ENCODE results near the gene GJA4.
A peak's percentile ranks its signal among the peaks of the same experiment; 100 is the strongest.
"Not testable (repeated sequence)": the region's sequence is repeated elsewhere in the genome, so short reads cannot be mapped to it uniquely, and the experiment has no call there.

The GJA4 gene

GRCh38 chr1:34792424-34792823 lies 375 bp upstream of the GJA4 start:
- DNase-seq = no peak

GRCh38 chr1:34794001-34794789 lies 1.4 kb downstream of the GJA4 start:
- no peak for DNase-seq

- no peak for DNase-seq
Measured at GRCh38 chr1:34794790-34795180, 2.0 kb downstream of the GJA4 start.

GRCh38 chr1:34795916-34796315 lies 3.1 kb downstream of the GJA4 start:
- DNase-seq = no peak

- peak; percentile 78 for DNase-seq
Measured at GRCh38 chr1:34796990-34797389, 4.2 kb downstream of the GJA4 start.

GRCh38 chr1:34800214-34800613 lies 7.4 kb downstream of the GJA4 start:
- no peak for DNase-seq

- no peak for DNase-seq
Measured at GRCh38 chr1:34803770-34804169, 11.0 kb downstream of the GJA4 start.

- DNase-seq = no peak
Measured at GRCh38 chr1:34806396-34806795, 13.6 kb downstream of the GJA4 start.

- no peak for DNase-seq
Measured at GRCh38 chr1:34808051-34808810, 15.4 kb downstream of the GJA4 start.

- DNase-seq = not testable (repeated sequence)
Measured at GRCh38 chr1:34810781-34811180, 18.0 kb downstream of the GJA4 start.

GRCh38 chr1:34816332-34816731 lies 23.5 kb downstream of the GJA4 start:
- DNase-seq = no peak

- no peak for DNase-seq
Measured at GRCh38 chr1:34816778-34817177, 24.0 kb downstream of the GJA4 start.

- not testable (repeated sequence) for DNase-seq
Measured at GRCh38 chr1:34818862-34819261, 26.1 kb downstream of the GJA4 start.

- DNase-seq = no peak
Measured at GRCh38 chr1:34822202-34822601, 29.4 kb downstream of the GJA4 start.

- DNase-seq = no peak
Measured at GRCh38 chr1:34824817-34825454, 32.1 kb downstream of the GJA4 start.

GRCh38 chr1:34825455-34826091 lies 32.8 kb downstream of the GJA4 start:
- no peak for DNase-seq

GRCh38 chr1:34827341-34827941 lies 34.6 kb downstream of the GJA4 start:
- DNase-seq = no peak

- no peak for DNase-seq
Measured at GRCh38 chr1:34828611-34829010, 35.8 kb downstream of the GJA4 start.

- no peak for DNase-seq
Measured at GRCh38 chr1:34829250-34829649, 36.5 kb downstream of the GJA4 start.

GRCh38 chr1:34831721-34832246 lies 39.0 kb downstream of the GJA4 start:
- no peak for DNase-seq

GRCh38 chr1:34833711-34834110 lies 40.9 kb downstream of the GJA4 start:
- DNase-seq = no peak

- DNase-seq = no peak
Measured at GRCh38 chr1:34839526-34840305, 46.9 kb downstream of the GJA4 start.

All from NCI-H526 treated with DMSO at 0.1 percent for 48 hours (cell line).